SK-N-SH (cell line): ENCODE measurements around the gene FRRS1L. TPM values are rescaled to one million over a fixed set of nuclear protein-coding genes. Genes with fewer than 3 reads are reported as not detected.

Experiments used
- CTCF ChIA-PET: fragments of 300-600, 350-600 bp; formaldehyde crosslinking; extraction: SDS; loops from one replicate; lab custom pipeline; 2021; lab: Yijun Ruan, JAX
- POLR2A ChIA-PET: fragments of 350-600 bp; sonication (Branson Sonifier 250); formaldehyde crosslinking; extraction: SDS; loops from one replicate; lab custom pipeline; 2020; ENCODE audit warnings: antibody characterized with exemption, inconsistent platforms; lab: Yijun Ruan, JAX
- DNase-seq: peaks from one replicate; pipeline ENCODE4 v3.0.0; 2012
- H2AFZ ChIP-seq: fragments of 200-600 bp; sonication (generic); 2 replicates; pipeline ENCODE4 v1.8.1; 2016; ENCODE audit warnings: antibody characterized with exemption, mild to moderate bottlenecking, low read depth
- H3F3A ChIP-seq: fragments of 200-600 bp; sonication (generic); replicated peaks from 2 replicates; pipeline ENCODE3; 2016; ENCODE audit warnings: antibody characterized with exemption, mild to moderate bottlenecking; ENCODE audit not compliant: insufficient read depth
- H3K27ac ChIP-seq, 2 experiments: fragments of 200-500 bp in 1 of 2; fragments of 200-600 bp in 1 of 2; sonication (Bioruptor generic) in 1 of 2; sonication (generic), shearing (Covaris generic) in 1 of 2; 2 replicates each; pipeline versions ENCODE4 v1.5.1 to v1.6.1; 2014 to 2016; ENCODE audit warnings: low read depth in 2 of 2, inconsistent platforms in 1 of 2, low read length in 1 of 2, mild to moderate bottlenecking in 1 of 2, mixed read lengths in 1 of 2
- H3K27me3 ChIP-seq: fragments of 200-600 bp; sonication (generic), shearing (Covaris generic); 2 replicates; pipeline ENCODE4 v1.6.1; 2016; ENCODE audit warnings: mixed run types; ENCODE audit not compliant: insufficient read depth
- H3K36me3 ChIP-seq, 2 experiments: fragments of 200-500 bp in 1 of 2; fragments of 200-600 bp in 1 of 2; sonication (Bioruptor generic) in 1 of 2; sonication (generic) in 1 of 2; replicated peaks in 1 of 2; 2 replicates each; pipeline versions ENCODE3 to v1.5.1; 2014 to 2016; ENCODE audit warnings: low read length in 1 of 2, mild to moderate bottlenecking in 1 of 2; ENCODE audit not compliant: insufficient read depth in 2 of 2, control insufficient read depth in 1 of 2
- H3K4me1 ChIP-seq, 2 experiments: fragments of 200-500 bp in 1 of 2; fragments of 200-600 bp in 1 of 2; sonication (Bioruptor generic) in 1 of 2; sonication (generic), shearing (Covaris generic) in 1 of 2; 2 replicates each; pipeline versions ENCODE4 v1.5.1 to v1.6.1; 2014 to 2016; ENCODE audit warnings: low read depth in 1 of 2, low read length in 1 of 2, mixed run types in 1 of 2; ENCODE audit not compliant: insufficient read depth in 2 of 2, control insufficient read depth in 1 of 2
- H3K4me2 ChIP-seq: fragments of 200-600 bp; sonication (generic), shearing (Covaris generic); 2 replicates; pipeline ENCODE4 v1.6.1; 2017; ENCODE audit warnings: mixed run types
- H3K4me3 ChIP-seq, 2 experiments: fragments of 200-500 bp in 1 of 2; fragments of 200-600 bp in 1 of 2; sonication (Bioruptor generic) in 1 of 2; sonication (generic), shearing (Covaris generic) in 1 of 2; 2 replicates each; pipeline versions ENCODE4 v1.5.1 to v1.8.1; 2014 to 2016; ENCODE audit warnings: low read depth in 2 of 2, inconsistent platforms in 1 of 2, low read length in 1 of 2, mild to moderate bottlenecking in 1 of 2, mixed read lengths in 1 of 2, moderate library complexity in 1 of 2
- H3K79me2 ChIP-seq: fragments of 200-600 bp; sonication (generic); 2 replicates; pipeline ENCODE4 v1.8.1; 2017; ENCODE audit warnings: mild to moderate bottlenecking; ENCODE audit not compliant: insufficient read depth
- H3K9ac ChIP-seq: fragments of 200-600 bp; sonication (generic); 2 replicates; pipeline ENCODE4 v1.6.1; 2017; ENCODE audit warnings: mixed run types
- H3K9me2 ChIP-seq: fragments of 200-600 bp; sonication (generic); 2 replicates; pipeline ENCODE4 v1.6.1; 2017; ENCODE audit warnings: mixed run types
- H3K9me3 ChIP-seq: fragments of 200-600 bp; sonication (generic); 2 replicates; pipeline ENCODE4 v1.6.1; 2017; ENCODE audit warnings: mixed run types, mild to moderate bottlenecking, moderate library complexity
- H4K20me1 ChIP-seq: fragments of 200-600 bp; sonication (generic); 2 replicates; pipeline ENCODE4 v1.6.1; 2017; ENCODE audit warnings: mild to moderate bottlenecking, mixed run types; ENCODE audit not compliant: insufficient read depth
- CHD2 ChIP-seq: fragments of 150-350 bp; IDR thresholded peaks from 2 replicates; pipeline ENCODE4 v1.6.1; 2018; ENCODE audit warnings: low read length; ENCODE audit not compliant: partially characterized antibody
- ELF1 ChIP-seq: IDR thresholded peaks from 2 replicates; pipeline ENCODE4 v1.4.0; 2012
- EP300 ChIP-seq, 2 experiments: IDR thresholded peaks; 2 replicates each; pipeline versions ENCODE4 v1.4.0 to v1.6.1; 2012; ENCODE audit warnings: borderline replicate concordance in 1 of 2, low read depth in 1 of 2, low read length in 1 of 2
- EZH2phosphoT487 ChIP-seq: fragments of 200-600 bp; sonication (generic); IDR thresholded peaks from 2 replicates; pipeline ENCODE4 v1.6.1; 2017; ENCODE audit warnings: low read depth, mixed run types, mild to moderate bottlenecking, antibody characterized with exemption, moderate library complexity, borderline replicate concordance
- FOSL2 ChIP-seq: IDR thresholded peaks from 2 replicates; pipeline ENCODE4 v1.4.0; 2012; ENCODE audit warnings: low read depth, mild to moderate bottlenecking, moderate library complexity, borderline replicate concordance
- FOXJ3 ChIP-seq: sonication (generic); formaldehyde crosslinking; IDR thresholded peaks from 2 replicates; pipeline ENCODE4 v1.5.1; 2020; ENCODE audit warnings: mild to moderate bottlenecking, missing genetic modification reagents
- FOXM1 ChIP-seq: IDR thresholded peaks from 2 replicates; pipeline ENCODE4 v1.4.0; 2012; ENCODE audit warnings: low read depth, mild to moderate bottlenecking
- GATA2 ChIP-seq: sonication (generic); formaldehyde crosslinking; IDR thresholded peaks from 2 replicates; pipeline ENCODE4 v1.5.0; 2020; ENCODE audit warnings: mild to moderate bottlenecking, missing genetic modification reagents
- IRF3 ChIP-seq: fragments of 150-350 bp; IDR thresholded peaks from 2 replicates; pipeline ENCODE4 v1.6.1; 2016; ENCODE audit warnings: mild to moderate bottlenecking, low read depth, low read length
- MEF2A ChIP-seq: IDR thresholded peaks from 2 replicates; pipeline ENCODE4 v1.4.0; 2012; ENCODE audit warnings: low read depth, borderline replicate concordance
- POLR2AphosphoS5 ChIP-seq: IDR thresholded peaks from 2 replicates; pipeline ENCODE4 v1.6.1; 2012; ENCODE audit warnings: low read depth, low read length
- RCOR1 ChIP-seq: fragments of 150-350 bp; IDR thresholded peaks from 2 replicates; pipeline ENCODE4 v1.6.1; 2017; ENCODE audit warnings: antibody characterized with exemption, low read length
- SMC3 ChIP-seq: IDR thresholded peaks from 2 replicates; pipeline ENCODE4 v1.6.1; 2012; ENCODE audit warnings: low read depth, low read length, improper control_type of control experiment
- TAF1 ChIP-seq: IDR thresholded peaks from 2 replicates; pipeline ENCODE4 v1.6.1; 2012; ENCODE audit warnings: low read depth, mild to moderate bottlenecking, low read length, moderate library complexity, borderline replicate concordance
- TCF12 ChIP-seq: IDR thresholded peaks from 2 replicates; pipeline ENCODE4 v1.4.0; 2012
- TEAD4 ChIP-seq: IDR thresholded peaks from 2 replicates; pipeline ENCODE4 v1.4.0; 2012; ENCODE audit warnings: mild to moderate bottlenecking, borderline replicate concordance; ENCODE audit not compliant: insufficient read depth
- USF2 ChIP-seq: fragments of 150-350 bp; IDR thresholded peaks from 2 replicates; pipeline ENCODE4 v1.6.1; 2017; ENCODE audit warnings: antibody characterized with exemption, low read length, low read depth, borderline replicate concordance
- YY1 ChIP-seq: IDR thresholded peaks from 2 replicates; pipeline ENCODE4 v1.4.0; 2012; ENCODE audit warnings: low read depth, mild to moderate bottlenecking
- WGBS: methylation state at CpG from one replicate; pipeline ENCODE4 v1.1.6; 2017; ENCODE audit warnings: low lambda C conversion rate; 5-methylcytosine and 5-hydroxymethylcytosine counted together
- polyA plus RNA-seq, 3 experiments: library from polyadenylated mRNA; depleted of rRNA; stranded (reverse); fragments of >200 nt; gene quantifications; 2 replicates each; pipeline ENCODE4 v1.2.3, GENCODE V29; 2012
- TF ChIP-seq, protein P1 (sequence below): IDR thresholded peaks from 2 replicates; pipeline ENCODE4 v1.4.0; 2012; ENCODE audit warnings: low read depth, borderline replicate concordance

The FRRS1L gene
- polyA plus RNA-seq, 1 of the 3 experiments (the other 2 are of a cell fraction): 3.7 TPM

- TF ChIP-seq MEF2A: no peak
- TF ChIP-seq EP300 (IDR thresholded peaks at IDR 0.05; ENCODE audit: borderline replicate concordance in 1 of 2, low read depth in 1 of 2, low read length in 1 of 2): no peak
- TF ChIP-seq, protein P1, sequence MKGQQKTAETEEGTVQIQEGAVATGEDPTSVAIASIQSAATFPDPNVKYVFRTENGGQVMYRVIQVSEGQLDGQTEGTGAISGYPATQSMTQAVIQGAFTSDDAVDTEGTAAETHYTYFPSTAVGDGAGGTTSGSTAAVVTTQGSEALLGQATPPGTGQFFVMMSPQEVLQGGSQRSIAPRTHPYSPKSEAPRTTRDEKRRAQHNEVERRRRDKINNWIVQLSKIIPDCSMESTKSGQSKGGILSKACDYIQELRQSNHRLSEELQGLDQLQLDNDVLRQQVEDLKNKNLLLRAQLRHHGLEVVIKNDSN: no peak
- no peak for TF ChIP-seq USF2
- TF ChIP-seq EZH2phosphoT487: no peak
- peak; percentile 86 for TF ChIP-seq YY1
- TF ChIP-seq ELF1: peak; percentile 68
- 0 out of 2 replicates have a peak, but pooled peaks have one; percentile 8 for TF ChIP-seq RCOR1
- TF ChIP-seq FOSL2: no peak
- no peak for TF ChIP-seq GATA2 (CRISPR knock-in tag)
These were observed 47.4 kb downstream of the FRRS1L start, which contains the start of gene TMEM245 (continued) for GRCh38 chr9:109119439-109120203.

GRCh38 chr9:109118808-109119438 is 48.1 kb downstream of the FRRS1L start:
- TF ChIP-seq POLR2AphosphoS5: no peak
- no peak for TF ChIP-seq RCOR1
- TF ChIP-seq YY1: no peak
- TF ChIP-seq FOXM1: no peak
- TF ChIP-seq TEAD4: no peak
- no peak for TF ChIP-seq TCF12
- TF ChIP-seq FOXJ3 (CRISPR knock-in tag): no peak
- no peak for TF ChIP-seq CHD2
- TF ChIP-seq SMC3: no peak
- TF ChIP-seq IRF3: no peak
- TF ChIP-seq MEF2A: no peak
- no peak for TF ChIP-seq TAF1
- TF ChIP-seq, all 33 proteins: peak for 0
- 2% methylated on average over 17 of the region's 29 CpGs for WGBS
- ChIA-PET CTCF (interaction anchor here (1.0 to 1.6 kb wide), 2 partner anchors 9 to 10 kb away, joined by 4 to 5 read pairs; no protein-coding TSS in a partner anchor), POLR2A (interaction anchor here (0.7 to 1.2 kb wide), 2 partner anchors 38 to 47 kb away, joined by 3 read pairs; no protein-coding TSS in a partner anchor)
- DNase-seq: no peak
- Histone ChIP-seq H3K36me3 (no peaks in the 10 kb centered on the region), H4K20me1 (peaks cover 40% of the 10 kb centered on the region), H3K4me1 (peaks cover 13 to 26% of the 10 kb centered on the region in 2 experiments; a peak in 3 of 4 replicates), H3K9ac (peak overlapping the region; percentile 87), H3K4me3 (peak overlapping the region; percentile 78 to 87), H3K9me3 (no peaks in the 10 kb centered on the region), H3K9me2 (no peaks in the 10 kb centered on the region), H3K79me2 (peaks cover 62% of the 10 kb centered on the region), H3F3A (peaks cover 11% of the 10 kb centered on the region), H3K27ac (peak overlapping the region; percentile 79 to 83; a peak in 3 of 4 replicates), H3K27me3 (no peaks in the 10 kb centered on the region), H2AFZ (no peak overlapping the region), H3K4me2 (peak overlapping the region; percentile 94)
